Progenitor cell of endocrine pancreas (in vitro differentiated cells): Measurements from ENCODE around the gene CDNF. TPM values are rescaled to one million over a fixed set of nuclear protein-coding genes. Genes with fewer than 3 reads are reported as not detected.

Experiments
- DNase-seq: peaks from one replicate; pipeline ENCODE4 v3.0.0; 2021; ENCODE audit warnings: low spot score; ENCODE audit not compliant: unreplicated experiment
- H3K27ac Mint-ChIP-seq: 2 replicates; pipeline ENCODE4 v1.8.0; 2021; ENCODE audit warnings: mild to moderate bottlenecking, moderate library complexity, mixed read lengths
- H3K27me3 Mint-ChIP-seq: 2 replicates; pipeline ENCODE4 v1.8.0; 2021; ENCODE audit warnings: mixed read lengths
- H3K36me3 Mint-ChIP-seq: 2 replicates; pipeline ENCODE4 v1.8.0; 2022; ENCODE audit warnings: mixed read lengths; ENCODE audit not compliant: insufficient read depth
- H3K4me1 Mint-ChIP-seq: 2 replicates; pipeline ENCODE4 v1.8.0; 2021; ENCODE audit warnings: low read depth, mixed read lengths
- H3K4me3 Mint-ChIP-seq: 2 replicates; pipeline ENCODE4 v1.8.0; 2021; ENCODE audit warnings: low read depth, mild to moderate bottlenecking, moderate library complexity, mixed read lengths
- H3K9me3 Mint-ChIP-seq: 2 replicates; pipeline ENCODE4 v1.8.0; 2021; ENCODE audit warnings: low read depth, mixed read lengths
- long read RNA-seq: library from polyadenylated mRNA; unstranded; transcript quantifications from one replicate; pipeline ENCODE4 v2.0.0, GENCODE V29; 2020
- total RNA-seq: library from RNA; stranded (reverse); gene quantifications from 2 replicates; pipeline ENCODE4 v1.2.1, GENCODE V29; 2021
- TF ChIP-seq, protein P1 (sequence below): fragments of 200-600 bp; sonication (generic); IDR thresholded peaks from one replicate; pipeline ENCODE4 v1.5.0; 2021; ENCODE audit warnings: antibody characterized with exemption, mild to moderate bottlenecking; ENCODE audit not compliant: unreplicated experiment

Gene CDNF
- 1.3 and 2.3 TPM in 2 replicates for total RNA-seq
- long read RNA-seq, partial matches to known transcripts: 0 of 1 reads
- long read RNA-seq, other reads (novel, unspliced or antisense): 0 of 1 reads

DNA sequence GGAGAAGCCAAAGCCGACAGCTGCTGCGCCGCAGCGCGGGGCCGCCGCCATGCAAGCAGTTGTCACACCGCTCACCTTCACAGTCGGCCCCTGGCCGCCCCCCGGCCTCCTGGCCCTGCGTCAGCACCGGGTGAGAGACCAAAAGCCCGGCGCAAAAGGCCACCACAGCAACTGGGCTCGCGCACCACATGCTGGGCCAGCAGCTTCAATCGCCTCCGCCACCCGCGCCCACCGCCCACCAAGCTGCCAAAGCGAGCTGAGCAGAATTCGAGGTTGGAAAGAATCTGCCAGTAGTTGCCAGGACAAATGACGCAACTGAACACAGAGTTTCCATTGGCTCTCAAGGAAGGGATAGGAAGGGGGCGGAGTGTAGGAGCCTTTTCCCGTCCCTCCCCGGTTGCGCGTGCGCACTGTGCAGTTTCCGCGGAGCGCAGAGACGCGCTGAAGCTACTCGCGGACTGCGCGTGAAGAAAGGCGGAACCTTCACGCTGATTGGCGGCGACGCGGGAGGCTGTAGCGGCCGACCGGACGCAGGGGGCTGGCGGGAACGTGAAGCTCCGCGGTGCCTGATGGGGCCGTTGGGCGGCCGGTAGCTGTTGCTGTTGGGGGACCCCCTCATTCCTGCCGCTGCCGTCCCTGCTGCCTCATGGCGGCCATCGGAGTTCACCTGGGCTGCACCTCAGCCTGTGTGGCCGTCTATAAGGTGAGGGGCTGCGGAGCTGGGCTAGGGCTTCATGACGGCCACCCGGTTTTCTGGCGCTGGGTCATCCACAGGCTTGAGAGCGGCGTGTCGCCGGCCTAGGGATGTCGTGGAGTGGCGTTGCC lies at the start of gene CDNF, which contains the start of the genes HSPA14 and MSANTD7:
CDNF (minus strand) TSS at position 281 of the 825 bp plus-strand sequence; CDS start at position 190, 91 bp downstream.
HSPA14 (plus strand) TSS at position 550 of the 825 bp plus-strand sequence; CDS start at position 647, 97 bp downstream.
MSANTD7 (plus strand) TSS at position 550 of the 825 bp plus-strand sequence. CDS start 3,979 bp downstream, outside the sequence.
- DNase-seq: peak; percentile 98
- peak within 1 kb of the TSS; percentile 91 for H3K4me3 Mint-ChIP-seq

GRCh38 chr10:14884082-14884481 lies 46.2 kb upstream of the CDNF start:
- H3K27me3 Mint-ChIP-seq: no peaks in the 10 kb centered on the region
- DNase-seq: no peak
- no peaks in the 10 kb centered on the region for H3K9me3 Mint-ChIP-seq
- TF ChIP-seq, protein P1, sequence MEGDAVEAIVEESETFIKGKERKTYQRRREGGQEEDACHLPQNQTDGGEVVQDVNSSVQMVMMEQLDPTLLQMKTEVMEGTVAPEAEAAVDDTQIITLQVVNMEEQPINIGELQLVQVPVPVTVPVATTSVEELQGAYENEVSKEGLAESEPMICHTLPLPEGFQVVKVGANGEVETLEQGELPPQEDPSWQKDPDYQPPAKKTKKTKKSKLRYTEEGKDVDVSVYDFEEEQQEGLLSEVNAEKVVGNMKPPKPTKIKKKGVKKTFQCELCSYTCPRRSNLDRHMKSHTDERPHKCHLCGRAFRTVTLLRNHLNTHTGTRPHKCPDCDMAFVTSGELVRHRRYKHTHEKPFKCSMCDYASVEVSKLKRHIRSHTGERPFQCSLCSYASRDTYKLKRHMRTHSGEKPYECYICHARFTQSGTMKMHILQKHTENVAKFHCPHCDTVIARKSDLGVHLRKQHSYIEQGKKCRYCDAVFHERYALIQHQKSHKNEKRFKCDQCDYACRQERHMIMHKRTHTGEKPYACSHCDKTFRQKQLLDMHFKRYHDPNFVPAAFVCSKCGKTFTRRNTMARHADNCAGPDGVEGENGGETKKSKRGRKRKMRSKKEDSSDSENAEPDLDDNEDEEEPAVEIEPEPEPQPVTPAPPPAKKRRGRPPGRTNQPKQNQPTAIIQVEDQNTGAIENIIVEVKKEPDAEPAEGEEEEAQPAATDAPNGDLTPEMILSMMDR: no peak
- H3K36me3 Mint-ChIP-seq: peaks cover 4% of the 10 kb centered on the region
- H3K4me1 Mint-ChIP-seq: peaks cover 16% of the 10 kb centered on the region
- H3K27ac Mint-ChIP-seq: no peak overlapping the region
- no peak overlapping the region for H3K4me3 Mint-ChIP-seq

More for the DNA sequence above, at the start of gene CDNF, which contains the start of the genes HSPA14 and MSANTD7:
- TF ChIP-seq, protein P1: no peak
- peaks cover 3% of the 10 kb centered on the region for H3K36me3 Mint-ChIP-seq
- peak within 1 kb of the TSS; percentile 99 for H3K27ac Mint-ChIP-seq
- no peaks in the 10 kb centered on the region for H3K27me3 Mint-ChIP-seq
- peaks cover 23% of the 10 kb centered on the region for H3K4me1 Mint-ChIP-seq
- H3K9me3 Mint-ChIP-seq: no peaks in the 10 kb centered on the region

- H3K4me3 Mint-ChIP-seq: peak overlapping the region; percentile 94
- no peak for DNase-seq
- no peaks in the 10 kb centered on the region for H3K9me3 Mint-ChIP-seq
- H3K4me1 Mint-ChIP-seq: peaks cover 19% of the 10 kb centered on the region
- H3K36me3 Mint-ChIP-seq: peaks cover 4% of the 10 kb centered on the region
- H3K27me3 Mint-ChIP-seq: no peaks in the 10 kb centered on the region
- peak overlapping the region; percentile 99 for H3K27ac Mint-ChIP-seq
- TF ChIP-seq, protein P1: no peak
Observed at GRCh38 chr10:14880229-14880628, 42.4 kb upstream of the CDNF start.

- Mint-ChIP-seq H3K4me3 (peak overlapping the region; percentile 94), H3K27me3 (no peaks in the 10 kb centered on the region), H3K36me3 (peaks cover 4% of the 10 kb centered on the region), H3K9me3 (no peaks in the 10 kb centered on the region), H3K4me1 (peaks cover 19% of the 10 kb centered on the region), H3K27ac (peak overlapping the region; percentile 99)
- no peak for DNase-seq
- TF ChIP-seq, protein P1: no peak
Observed at GRCh38 chr10:14879928-14880193, 42.0 kb upstream of the CDNF start.

DNA sequence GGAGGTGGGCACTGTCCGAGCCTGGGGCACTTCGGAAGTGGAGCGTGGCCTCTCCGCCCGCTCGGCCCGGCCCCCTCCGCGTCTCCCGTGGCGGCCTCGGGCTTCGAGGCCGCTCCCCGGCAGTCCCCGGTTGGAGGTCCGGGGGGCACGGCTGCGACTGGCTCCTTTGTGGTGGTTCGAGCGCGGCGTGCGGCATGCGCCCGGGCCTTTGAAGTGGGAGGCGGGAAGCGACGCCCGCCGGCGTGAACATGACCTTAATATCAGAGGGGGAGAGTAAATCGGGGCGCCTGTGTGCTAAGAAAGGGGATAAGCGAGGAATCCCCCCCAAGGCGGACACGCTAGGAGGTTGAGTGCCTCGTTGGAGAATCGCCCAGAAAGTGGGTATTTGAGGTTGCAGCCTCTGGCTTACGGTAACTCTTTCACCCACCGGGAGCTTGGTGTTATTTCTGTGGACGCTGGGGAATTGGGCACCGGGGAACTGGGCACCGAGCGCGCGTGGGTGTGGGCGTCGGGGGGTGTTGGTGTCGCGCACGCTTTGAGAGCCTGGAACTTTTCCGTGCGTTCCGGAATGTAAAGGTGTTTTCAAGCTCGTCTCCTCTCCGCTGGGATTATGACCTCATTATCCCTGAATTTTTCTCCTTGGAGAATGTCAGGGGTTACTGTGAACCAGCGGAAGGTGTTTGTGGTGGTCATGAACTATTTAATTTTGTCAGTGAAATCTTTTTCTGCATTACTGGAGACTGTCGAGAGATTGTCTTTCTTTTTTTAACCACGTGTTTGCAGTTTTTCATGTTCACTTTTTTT lies 41.5 kb upstream of the CDNF start:
- peaks cover 4% of the 10 kb centered on the region for H3K36me3 Mint-ChIP-seq
- no peak for DNase-seq
- H3K4me3 Mint-ChIP-seq: peak overlapping the region; percentile 94
- peaks cover 19% of the 10 kb centered on the region for H3K4me1 Mint-ChIP-seq
- no peaks in the 10 kb centered on the region for H3K27me3 Mint-ChIP-seq
- TF ChIP-seq, protein P1: no peak
- H3K9me3 Mint-ChIP-seq: no peaks in the 10 kb centered on the region
- H3K27ac Mint-ChIP-seq: peak overlapping the region; percentile 99
